Keratinocyte (primary cell): ENCODE measurements around the gene KRR1.

Source experiments
- EZH2 ChIP-seq: IDR thresholded peaks from one replicate; pipeline ENCODE4 v1.6.1; 2012; ENCODE audit warnings: inconsistent platforms, mild to moderate bottlenecking, low read length, moderate library complexity
- TF ChIP-seq, protein P1 (sequence below), 3 experiments: IDR thresholded peaks in 1 of 3; conservative IDR thresholded peaks in 1 of 3; optimal IDR thresholded peaks in 1 of 3; 2 replicates in 2 of 3; 3 replicates in 1 of 3; pipeline versions ENCODE3 to v1.5.1; 2011; ENCODE audit warnings: low read length in 3 of 3, mild to moderate bottlenecking in 3 of 3, moderate library complexity in 2 of 3, control low read depth in 1 of 3, inconsistent platforms in 1 of 3; ENCODE audit not compliant: insufficient read depth in 2 of 3; ENCODE audit errors: extremely low read depth in 1 of 3

DNA sequence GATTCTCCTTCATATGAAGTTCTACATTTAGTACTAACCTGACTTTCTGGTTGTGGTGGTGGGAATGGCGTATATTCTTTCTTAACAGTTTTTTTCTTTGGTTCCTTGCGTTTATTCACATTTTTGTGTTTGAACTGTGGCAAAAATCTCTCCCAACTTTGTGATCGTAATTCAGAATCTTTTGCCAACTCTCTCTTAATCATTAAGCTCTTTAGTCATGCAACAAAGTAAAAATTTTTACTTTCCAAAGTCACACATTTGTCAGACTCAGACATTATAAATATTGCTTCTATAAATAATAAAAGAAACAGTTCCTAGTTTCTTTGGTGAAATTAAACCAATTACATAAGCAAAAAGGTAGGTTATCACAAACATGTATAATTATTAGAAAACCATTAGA lies 7.5 kb downstream of the KRR1 start:
- TF ChIP-seq, protein P1, sequence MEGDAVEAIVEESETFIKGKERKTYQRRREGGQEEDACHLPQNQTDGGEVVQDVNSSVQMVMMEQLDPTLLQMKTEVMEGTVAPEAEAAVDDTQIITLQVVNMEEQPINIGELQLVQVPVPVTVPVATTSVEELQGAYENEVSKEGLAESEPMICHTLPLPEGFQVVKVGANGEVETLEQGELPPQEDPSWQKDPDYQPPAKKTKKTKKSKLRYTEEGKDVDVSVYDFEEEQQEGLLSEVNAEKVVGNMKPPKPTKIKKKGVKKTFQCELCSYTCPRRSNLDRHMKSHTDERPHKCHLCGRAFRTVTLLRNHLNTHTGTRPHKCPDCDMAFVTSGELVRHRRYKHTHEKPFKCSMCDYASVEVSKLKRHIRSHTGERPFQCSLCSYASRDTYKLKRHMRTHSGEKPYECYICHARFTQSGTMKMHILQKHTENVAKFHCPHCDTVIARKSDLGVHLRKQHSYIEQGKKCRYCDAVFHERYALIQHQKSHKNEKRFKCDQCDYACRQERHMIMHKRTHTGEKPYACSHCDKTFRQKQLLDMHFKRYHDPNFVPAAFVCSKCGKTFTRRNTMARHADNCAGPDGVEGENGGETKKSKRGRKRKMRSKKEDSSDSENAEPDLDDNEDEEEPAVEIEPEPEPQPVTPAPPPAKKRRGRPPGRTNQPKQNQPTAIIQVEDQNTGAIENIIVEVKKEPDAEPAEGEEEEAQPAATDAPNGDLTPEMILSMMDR (optimal IDR thresholded peaks at IDR 0.05 in 1 of 3, IDR thresholded peaks at IDR 0.05 in 1 of 3, conservative IDR thresholded peaks at IDR 0.05 in 1 of 3; ENCODE audit: extremely low read depth in 1 of 3, insufficient read depth in 2 of 3, low read length in 3 of 3): no peak
- no peak for TF ChIP-seq EZH2
